ENCODE results near the gene CASK. TPM values are rescaled to one million over a fixed set of nuclear protein-coding genes. Genes with fewer than 3 reads are reported as not detected.

Gene CASK
- total and polyA plus RNA-seq, 9 of the 15 experiments (the other 6 are each of a cell fraction or from before 2014, with no cell fraction given), result 1.3 to 7.4 (median 5.2) TPM

DNA sequence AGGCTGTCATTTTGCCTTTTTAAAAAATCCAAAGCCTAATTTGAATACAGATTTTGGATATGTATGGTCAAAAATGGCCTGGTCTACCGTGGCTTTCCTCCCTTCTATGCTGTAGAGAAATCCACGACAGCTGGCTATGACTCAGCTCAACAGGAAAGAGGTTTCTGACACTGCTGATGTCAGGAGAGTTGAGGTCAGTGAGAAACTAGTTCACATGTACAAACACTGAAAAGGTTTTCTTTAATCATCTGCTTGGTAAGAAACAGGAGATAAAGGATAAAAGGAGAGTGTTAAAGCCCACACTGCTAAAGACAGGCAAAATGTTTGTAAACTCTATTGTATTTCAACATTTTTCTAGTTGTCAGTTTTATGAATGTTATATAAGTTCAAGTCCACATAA lies 362.3 kb downstream of the CASK start (continued):
- TF ChIP-seq JUN (IDR thresholded peaks at IDR 0.05; ENCODE audit: borderline replicate concordance, low read depth, low read length) (0 out of 2 replicates have a peak, but pooled peaks have one; percentile 33), JUN (CRISPR knock-in tag; IDR thresholded peaks at IDR 0.05; ENCODE audit: borderline replicate concordance) (no peak), FOSL1 (tag; conservative IDR thresholded peaks at IDR 0.05) (peak; percentile 53), MAFK (IDR thresholded peaks at IDR 0.05; ENCODE audit: low read length) (peak; percentile 57; the same call in 1 of the 2 replicates), IFI16 (CRISPR knock-in tag; IDR thresholded peaks at IDR 0.05) (no peak), TAF1 (IDR thresholded peaks at IDR 0.05; ENCODE audit: control insufficient read depth, extremely low read depth, insufficient read depth, low read length, severe bottlenecking) (no peak)
- TF ChIP-seq, protein P1, sequence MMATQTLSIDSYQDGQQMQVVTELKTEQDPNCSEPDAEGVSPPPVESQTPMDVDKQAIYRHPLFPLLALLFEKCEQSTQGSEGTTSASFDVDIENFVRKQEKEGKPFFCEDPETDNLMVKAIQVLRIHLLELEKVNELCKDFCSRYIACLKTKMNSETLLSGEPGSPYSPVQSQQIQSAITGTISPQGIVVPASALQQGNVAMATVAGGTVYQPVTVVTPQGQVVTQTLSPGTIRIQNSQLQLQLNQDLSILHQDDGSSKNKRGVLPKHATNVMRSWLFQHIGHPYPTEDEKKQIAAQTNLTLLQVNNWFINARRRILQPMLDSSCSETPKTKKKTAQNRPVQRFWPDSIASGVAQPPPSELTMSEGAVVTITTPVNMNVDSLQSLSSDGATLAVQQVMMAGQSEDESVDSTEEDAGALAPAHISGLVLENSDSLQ (IDR thresholded peaks at IDR 0.05), result 0 out of 2 replicates have a peak, but pooled peaks have one; percentile 28
- TF ChIP-seq, protein P2, sequence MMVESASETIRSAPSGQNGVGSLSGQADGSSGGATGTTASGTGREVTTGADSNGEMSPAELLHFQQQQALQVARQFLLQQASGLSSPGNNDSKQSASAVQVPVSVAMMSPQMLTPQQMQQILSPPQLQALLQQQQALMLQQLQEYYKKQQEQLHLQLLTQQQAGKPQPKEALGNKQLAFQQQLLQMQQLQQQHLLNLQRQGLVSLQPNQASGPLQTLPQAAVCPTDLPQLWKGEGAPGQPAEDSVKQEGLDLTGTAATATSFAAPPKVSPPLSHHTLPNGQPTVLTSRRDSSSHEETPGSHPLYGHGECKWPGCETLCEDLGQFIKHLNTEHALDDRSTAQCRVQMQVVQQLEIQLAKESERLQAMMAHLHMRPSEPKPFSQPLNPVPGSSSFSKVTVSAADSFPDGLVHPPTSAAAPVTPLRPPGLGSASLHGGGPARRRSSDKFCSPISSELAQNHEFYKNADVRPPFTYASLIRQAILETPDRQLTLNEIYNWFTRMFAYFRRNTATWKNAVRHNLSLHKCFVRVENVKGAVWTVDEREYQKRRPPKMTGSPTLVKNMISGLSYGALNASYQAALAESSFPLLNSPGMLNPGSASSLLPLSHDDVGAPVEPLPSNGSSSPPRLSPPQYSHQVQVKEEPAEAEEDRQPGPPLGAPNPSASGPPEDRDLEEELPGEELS (CRISPR knock-in tag; IDR thresholded peaks at IDR 0.05; ENCODE audit: borderline replicate concordance), result no peak
- TF ChIP-seq, protein P3, sequence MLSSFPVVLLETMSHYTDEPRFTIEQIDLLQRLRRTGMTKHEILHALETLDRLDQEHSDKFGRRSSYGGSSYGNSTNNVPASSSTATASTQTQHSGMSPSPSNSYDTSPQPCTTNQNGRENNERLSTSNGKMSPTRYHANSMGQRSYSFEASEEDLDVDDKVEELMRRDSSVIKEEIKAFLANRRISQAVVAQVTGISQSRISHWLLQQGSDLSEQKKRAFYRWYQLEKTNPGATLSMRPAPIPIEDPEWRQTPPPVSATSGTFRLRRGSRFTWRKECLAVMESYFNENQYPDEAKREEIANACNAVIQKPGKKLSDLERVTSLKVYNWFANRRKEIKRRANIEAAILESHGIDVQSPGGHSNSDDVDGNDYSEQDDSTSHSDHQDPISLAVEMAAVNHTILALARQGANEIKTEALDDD (IDR thresholded peaks at IDR 0.05), result 0 out of 2 replicates have a peak, but pooled peaks have one; percentile 36
- TF ChIP-seq, protein P4, sequence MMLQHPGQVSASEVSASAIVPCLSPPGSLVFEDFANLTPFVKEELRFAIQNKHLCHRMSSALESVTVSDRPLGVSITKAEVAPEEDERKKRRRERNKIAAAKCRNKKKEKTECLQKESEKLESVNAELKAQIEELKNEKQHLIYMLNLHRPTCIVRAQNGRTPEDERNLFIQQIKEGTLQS (IDR thresholded peaks at IDR 0.05), result peak; percentile 61
- TF ChIP-seq, protein P4 (CRISPR knock-in tag; conservative IDR thresholded peaks at IDR 0.05), result no peak
- TF ChIP-seq, protein P5, sequence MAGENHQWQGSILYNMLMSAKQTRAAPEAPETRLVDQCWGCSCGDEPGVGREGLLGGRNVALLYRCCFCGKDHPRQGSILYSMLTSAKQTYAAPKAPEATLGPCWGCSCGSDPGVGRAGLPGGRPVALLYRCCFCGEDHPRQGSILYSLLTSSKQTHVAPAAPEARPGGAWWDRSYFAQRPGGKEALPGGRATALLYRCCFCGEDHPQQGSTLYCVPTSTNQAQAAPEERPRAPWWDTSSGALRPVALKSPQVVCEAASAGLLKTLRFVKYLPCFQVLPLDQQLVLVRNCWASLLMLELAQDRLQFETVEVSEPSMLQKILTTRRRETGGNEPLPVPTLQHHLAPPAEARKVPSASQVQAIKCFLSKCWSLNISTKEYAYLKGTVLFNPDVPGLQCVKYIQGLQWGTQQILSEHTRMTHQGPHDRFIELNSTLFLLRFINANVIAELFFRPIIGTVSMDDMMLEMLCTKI (IDR thresholded peaks at IDR 0.05; ENCODE audit: partially characterized antibody), result no peak
- TF ChIP-seq, protein P6, sequence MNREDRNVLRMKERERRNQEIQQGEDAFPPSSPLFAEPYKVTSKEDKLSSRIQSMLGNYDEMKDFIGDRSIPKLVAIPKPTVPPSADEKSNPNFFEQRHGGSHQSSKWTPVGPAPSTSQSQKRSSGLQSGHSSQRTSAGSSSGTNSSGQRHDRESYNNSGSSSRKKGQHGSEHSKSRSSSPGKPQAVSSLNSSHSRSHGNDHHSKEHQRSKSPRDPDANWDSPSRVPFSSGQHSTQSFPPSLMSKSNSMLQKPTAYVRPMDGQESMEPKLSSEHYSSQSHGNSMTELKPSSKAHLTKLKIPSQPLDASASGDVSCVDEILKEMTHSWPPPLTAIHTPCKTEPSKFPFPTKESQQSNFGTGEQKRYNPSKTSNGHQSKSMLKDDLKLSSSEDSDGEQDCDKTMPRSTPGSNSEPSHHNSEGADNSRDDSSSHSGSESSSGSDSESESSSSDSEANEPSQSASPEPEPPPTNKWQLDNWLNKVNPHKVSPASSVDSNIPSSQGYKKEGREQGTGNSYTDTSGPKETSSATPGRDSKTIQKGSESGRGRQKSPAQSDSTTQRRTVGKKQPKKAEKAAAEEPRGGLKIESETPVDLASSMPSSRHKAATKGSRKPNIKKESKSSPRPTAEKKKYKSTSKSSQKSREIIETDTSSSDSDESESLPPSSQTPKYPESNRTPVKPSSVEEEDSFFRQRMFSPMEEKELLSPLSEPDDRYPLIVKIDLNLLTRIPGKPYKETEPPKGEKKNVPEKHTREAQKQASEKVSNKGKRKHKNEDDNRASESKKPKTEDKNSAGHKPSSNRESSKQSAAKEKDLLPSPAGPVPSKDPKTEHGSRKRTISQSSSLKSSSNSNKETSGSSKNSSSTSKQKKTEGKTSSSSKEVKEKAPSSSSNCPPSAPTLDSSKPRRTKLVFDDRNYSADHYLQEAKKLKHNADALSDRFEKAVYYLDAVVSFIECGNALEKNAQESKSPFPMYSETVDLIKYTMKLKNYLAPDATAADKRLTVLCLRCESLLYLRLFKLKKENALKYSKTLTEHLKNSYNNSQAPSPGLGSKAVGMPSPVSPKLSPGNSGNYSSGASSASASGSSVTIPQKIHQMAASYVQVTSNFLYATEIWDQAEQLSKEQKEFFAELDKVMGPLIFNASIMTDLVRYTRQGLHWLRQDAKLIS (CRISPR knock-in tag; IDR thresholded peaks at IDR 0.05), result no peak
- TF ChIP-seq, protein P7, sequence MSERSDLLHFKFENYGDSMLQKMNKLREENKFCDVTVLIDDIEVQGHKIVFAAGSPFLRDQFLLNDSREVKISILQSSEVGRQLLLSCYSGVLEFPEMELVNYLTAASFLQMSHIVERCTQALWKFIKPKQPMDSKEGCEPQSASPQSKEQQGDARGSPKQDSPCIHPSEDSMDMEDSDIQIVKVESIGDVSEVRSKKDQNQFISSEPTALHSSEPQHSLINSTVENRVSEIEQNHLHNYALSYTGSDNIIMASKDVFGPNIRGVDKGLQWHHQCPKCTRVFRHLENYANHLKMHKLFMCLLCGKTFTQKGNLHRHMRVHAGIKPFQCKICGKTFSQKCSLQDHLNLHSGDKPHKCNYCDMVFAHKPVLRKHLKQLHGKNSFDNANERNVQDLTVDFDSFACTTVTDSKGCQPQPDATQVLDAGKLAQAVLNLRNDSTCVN (CRISPR knock-in tag; IDR thresholded peaks at IDR 0.05), result no peak
